Upper lobe of right lung (tissue), 1 donor: ENCODE measurements around the gene C16orf96. TPM values are rescaled to one million over a fixed set of nuclear protein-coding genes. Genes with fewer than 3 reads are reported as not detected.

Source experiments
- ATAC-seq: fragments of 200-7000 bp; cut with Tn5 transposase; one replicate; pipeline ENCODE4 v1.9.1; 2020; ENCODE audit warnings: mild to moderate bottlenecking, moderate library complexity
- DNase-seq: peaks from one replicate; pipeline ENCODE4 v3.0.0-alpha.2; 2020
- H3K27ac ChIP-seq: fragments of 200-600 bp; one replicate; pipeline ENCODE4 v1.8.0; 2022
- H3K27me3 ChIP-seq: fragments of 200-600 bp; one replicate; pipeline ENCODE4 v1.8.0; 2022; ENCODE audit warnings: mild to moderate bottlenecking
- H3K36me3 ChIP-seq: fragments of 200-600 bp; one replicate; pipeline ENCODE4 v1.8.0; 2022
- H3K4me1 ChIP-seq: fragments of 200-600 bp; one replicate; pipeline ENCODE4 v1.8.0; 2022
- H3K4me3 ChIP-seq: fragments of 200-600 bp; one replicate; pipeline ENCODE4 v1.8.0; 2022; ENCODE audit warnings: mild to moderate bottlenecking
- H3K9me3 ChIP-seq: fragments of 200-600 bp; one replicate; pipeline ENCODE4 v1.8.0; 2022
- CTCF ChIP-seq: fragments of 200-600 bp; IDR thresholded peaks from one replicate; pipeline ENCODE4 v1.8.0; 2022; ENCODE audit warnings: antibody characterized with exemption
- intact Hi-C: fragments of 100-400 bp; cut with DNase I; formaldehyde crosslinking; loops from one replicate; pipeline ENCODE4 v1.11.0; 2022
- total RNA-seq: library from RNA; stranded (reverse); fragmentation: NEBNext Ultra II Directional; extraction: Animal tissue kit (Norgen Biotek cat#: 25700); gene quantifications from one replicate; pipeline ENCODE4 v1.2.1, GENCODE V29; 2021
- donor health status: DM: no; HTN: yes; CAD: no; lungs with severe emphysema.

The C16orf96 gene
- total RNA-seq, 1 donor from 2014 or later = 0.32 TPM

- no peak for TF ChIP-seq CTCF
- H3K9me3 ChIP-seq = no peaks in the 10 kb centered on the region
- no peak overlapping the region for H3K4me3 ChIP-seq
- no peaks in the 10 kb centered on the region for H3K27me3 ChIP-seq
- ATAC-seq (no peak), DNase-seq (no peak)
- peaks cover 25% of the 10 kb centered on the region for H3K36me3 ChIP-seq
- H3K4me1 ChIP-seq = peaks cover 21% of the 10 kb centered on the region
- intact Hi-C loops = no loop called here
- H3K27ac ChIP-seq = no peak overlapping the region
These were observed 54.2 kb downstream of the C16orf96 start for GRCh38 chr16:4610011-4611005.

- intact Hi-C loops = no loop called here
- Histone ChIP-seq H3K9me3 (no peaks in the 10 kb centered on the region), H3K4me1 (peaks cover 26% of the 10 kb centered on the region), H3K4me3 (no peak overlapping the region), H3K36me3 (peaks cover 25% of the 10 kb centered on the region), H3K27ac (no peak overlapping the region), H3K27me3 (no peaks in the 10 kb centered on the region)
- no peak for TF ChIP-seq CTCF
- no peak for ATAC-seq
- no peak for DNase-seq
These were observed 55.3 kb downstream of the C16orf96 start for GRCh38 chr16:4611337-4612021.

DNA sequence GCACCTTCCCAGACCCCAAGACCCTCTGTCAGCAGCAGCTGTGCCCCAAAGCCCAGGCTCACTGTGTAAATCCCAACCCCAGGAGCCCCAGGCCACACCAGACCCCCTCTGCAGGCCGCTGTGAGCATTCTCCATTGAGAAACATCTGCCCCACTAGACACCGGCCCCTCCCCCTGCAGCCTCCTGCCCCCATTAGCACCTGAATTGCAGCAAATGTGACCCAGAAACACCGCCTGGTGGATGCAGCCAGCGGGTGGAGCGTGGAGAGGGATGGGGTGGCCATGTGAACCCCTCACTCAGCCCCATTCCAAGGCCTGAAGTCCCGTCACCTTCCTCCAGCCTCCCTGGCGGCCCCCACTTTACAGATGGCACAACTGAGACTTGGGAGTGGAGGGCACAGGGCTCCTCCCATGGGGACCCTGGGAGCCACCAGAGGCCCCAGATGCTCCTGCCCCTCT, 56.4 kb downstream of the C16orf96 start:
- ATAC-seq (no peak), DNase-seq (no peak)
- no peak overlapping the region for H3K27ac ChIP-seq
- peak overlapping the region; percentile 81 for H3K4me3 ChIP-seq
- no peaks in the 10 kb centered on the region for H3K27me3 ChIP-seq
- no peak for TF ChIP-seq CTCF
- peaks cover 35% of the 10 kb centered on the region for H3K4me1 ChIP-seq
- H3K9me3 ChIP-seq = no peaks in the 10 kb centered on the region
- intact Hi-C loops = no loop called here
- H3K36me3 ChIP-seq = peaks cover 25% of the 10 kb centered on the region

DNA sequence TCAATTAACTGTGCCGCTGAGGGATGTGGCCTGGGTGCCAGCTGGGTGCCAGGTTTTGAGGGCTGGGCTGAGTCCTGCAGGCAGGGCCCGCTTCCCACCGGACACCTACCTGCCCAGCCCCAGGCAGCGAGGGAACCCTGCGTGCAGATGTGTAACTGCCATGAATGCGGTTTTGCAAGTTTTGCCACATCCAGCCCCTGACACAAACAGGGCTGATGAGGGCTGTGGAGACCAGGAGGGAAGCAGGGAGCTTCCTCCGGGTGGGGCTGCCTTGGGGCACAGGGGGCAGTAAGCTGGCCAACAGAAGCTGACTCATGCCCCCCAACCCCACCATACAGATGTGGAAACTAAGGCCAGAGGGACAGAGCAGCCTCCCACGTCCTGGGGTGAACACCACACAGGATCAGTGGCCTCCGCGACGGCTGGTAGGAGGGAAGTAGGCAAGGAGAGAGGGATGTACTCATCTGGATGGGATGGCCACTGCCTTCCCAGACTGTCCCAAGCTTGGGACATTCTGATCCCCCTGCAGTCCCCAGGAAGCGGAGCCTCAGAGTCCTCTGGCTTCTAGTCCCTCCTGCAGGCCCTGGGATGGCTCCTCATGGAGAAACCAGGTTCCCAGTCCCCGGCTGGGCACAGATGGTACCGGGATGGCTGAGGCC, 57.0 kb downstream of the C16orf96 start:
- Histone ChIP-seq H3K27ac (peak overlapping the region; percentile 79), H3K4me1 (peaks cover 37% of the 10 kb centered on the region), H3K9me3 (no peaks in the 10 kb centered on the region), H3K27me3 (no peaks in the 10 kb centered on the region), H3K36me3 (peaks cover 21% of the 10 kb centered on the region), H3K4me3 (peak overlapping the region; percentile 81)
- DNase-seq (no peak), ATAC-seq (no peak)
- TF ChIP-seq CTCF = no peak
- intact Hi-C loops = no loop called here
